ENCODE measurements around the gene ESYT3. TPM values are rescaled to one million over a fixed set of nuclear protein-coding genes. Genes with fewer than 3 reads are reported as not detected.

The ESYT3 gene
- total RNA-seq, 1 experiment from 2014 or later: 2.6 TPM

DNA sequence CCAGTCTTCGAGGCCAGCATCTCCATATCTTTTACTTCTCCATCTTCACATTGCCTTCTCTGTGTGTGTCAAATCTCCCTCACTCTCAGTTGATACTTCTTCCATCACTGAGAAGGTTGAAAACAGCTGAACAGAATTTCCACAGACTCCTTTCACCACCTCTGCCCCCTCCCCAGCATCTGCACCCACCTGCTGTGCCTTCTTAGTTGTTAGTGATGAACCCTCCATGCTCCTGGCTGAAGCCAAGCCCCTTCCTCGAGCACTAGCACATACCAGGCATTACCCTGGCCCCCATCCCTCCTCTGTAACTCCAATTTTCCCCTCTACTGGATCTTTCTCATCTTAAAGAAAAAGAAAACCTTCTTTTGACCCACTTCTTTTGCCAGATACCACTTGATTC lies 27.8 kb upstream of the ESYT3 start:
- Histone ChIP-seq H3K4me3 (ENCODE audit: low read depth in 2 of 2, low read length in 2 of 2) (no peak overlapping the region), H3K27ac (ENCODE audit: low read length) (no peak overlapping the region), H3K27me3 (ENCODE audit: control insufficient read depth, insufficient read depth, low read length) (no peaks in the 10 kb centered on the region), H3K4me1 (ENCODE audit: control insufficient read depth, insufficient read depth, low read length) (no peaks in the 10 kb centered on the region), H3K36me3 (ENCODE audit: control insufficient read depth, insufficient read depth, low read length) (no peaks in the 10 kb centered on the region), H3K9me3 (ENCODE audit: control insufficient read depth, insufficient read depth, low read depth, low read length) (no peaks in the 10 kb centered on the region)
- CTCF ChIA-PET: no interaction called here
- no TSS peak for BruUV-seq (replicated peaks)
- ATAC-seq (no peak), DNase-seq (ENCODE audit: low read depth, low spot score) (no peak)
- in situ Hi-C loops (cut with HindIII; ENCODE audit: low pct_unique_long_range_greater_than_20kb, low sequenced_read_pairs): no loop called here
- TF ChIP-seq TCF7L2 (IDR thresholded peaks at IDR 0.05; ENCODE audit: low read depth, low read length): no peak
- no peak for TF ChIP-seq POLR2AphosphoS5 (IDR thresholded peaks at IDR 0.05; ENCODE audit: low read depth, low read length)
- TF ChIP-seq, protein P1, sequence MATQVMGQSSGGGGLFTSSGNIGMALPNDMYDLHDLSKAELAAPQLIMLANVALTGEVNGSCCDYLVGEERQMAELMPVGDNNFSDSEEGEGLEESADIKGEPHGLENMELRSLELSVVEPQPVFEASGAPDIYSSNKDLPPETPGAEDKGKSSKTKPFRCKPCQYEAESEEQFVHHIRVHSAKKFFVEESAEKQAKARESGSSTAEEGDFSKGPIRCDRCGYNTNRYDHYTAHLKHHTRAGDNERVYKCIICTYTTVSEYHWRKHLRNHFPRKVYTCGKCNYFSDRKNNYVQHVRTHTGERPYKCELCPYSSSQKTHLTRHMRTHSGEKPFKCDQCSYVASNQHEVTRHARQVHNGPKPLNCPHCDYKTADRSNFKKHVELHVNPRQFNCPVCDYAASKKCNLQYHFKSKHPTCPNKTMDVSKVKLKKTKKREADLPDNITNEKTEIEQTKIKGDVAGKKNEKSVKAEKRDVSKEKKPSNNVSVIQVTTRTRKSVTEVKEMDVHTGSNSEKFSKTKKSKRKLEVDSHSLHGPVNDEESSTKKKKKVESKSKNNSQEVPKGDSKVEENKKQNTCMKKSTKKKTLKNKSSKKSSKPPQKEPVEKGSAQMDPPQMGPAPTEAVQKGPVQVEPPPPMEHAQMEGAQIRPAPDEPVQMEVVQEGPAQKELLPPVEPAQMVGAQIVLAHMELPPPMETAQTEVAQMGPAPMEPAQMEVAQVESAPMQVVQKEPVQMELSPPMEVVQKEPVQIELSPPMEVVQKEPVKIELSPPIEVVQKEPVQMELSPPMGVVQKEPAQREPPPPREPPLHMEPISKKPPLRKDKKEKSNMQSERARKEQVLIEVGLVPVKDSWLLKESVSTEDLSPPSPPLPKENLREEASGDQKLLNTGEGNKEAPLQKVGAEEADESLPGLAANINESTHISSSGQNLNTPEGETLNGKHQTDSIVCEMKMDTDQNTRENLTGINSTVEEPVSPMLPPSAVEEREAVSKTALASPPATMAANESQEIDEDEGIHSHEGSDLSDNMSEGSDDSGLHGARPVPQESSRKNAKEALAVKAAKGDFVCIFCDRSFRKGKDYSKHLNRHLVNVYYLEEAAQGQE (IDR thresholded peaks at IDR 0.05; ENCODE audit: insufficient read depth in 1 of 2, low read depth in 2 of 2, low read length in 1 of 2): no peak
- TF ChIP-seq, protein P2, sequence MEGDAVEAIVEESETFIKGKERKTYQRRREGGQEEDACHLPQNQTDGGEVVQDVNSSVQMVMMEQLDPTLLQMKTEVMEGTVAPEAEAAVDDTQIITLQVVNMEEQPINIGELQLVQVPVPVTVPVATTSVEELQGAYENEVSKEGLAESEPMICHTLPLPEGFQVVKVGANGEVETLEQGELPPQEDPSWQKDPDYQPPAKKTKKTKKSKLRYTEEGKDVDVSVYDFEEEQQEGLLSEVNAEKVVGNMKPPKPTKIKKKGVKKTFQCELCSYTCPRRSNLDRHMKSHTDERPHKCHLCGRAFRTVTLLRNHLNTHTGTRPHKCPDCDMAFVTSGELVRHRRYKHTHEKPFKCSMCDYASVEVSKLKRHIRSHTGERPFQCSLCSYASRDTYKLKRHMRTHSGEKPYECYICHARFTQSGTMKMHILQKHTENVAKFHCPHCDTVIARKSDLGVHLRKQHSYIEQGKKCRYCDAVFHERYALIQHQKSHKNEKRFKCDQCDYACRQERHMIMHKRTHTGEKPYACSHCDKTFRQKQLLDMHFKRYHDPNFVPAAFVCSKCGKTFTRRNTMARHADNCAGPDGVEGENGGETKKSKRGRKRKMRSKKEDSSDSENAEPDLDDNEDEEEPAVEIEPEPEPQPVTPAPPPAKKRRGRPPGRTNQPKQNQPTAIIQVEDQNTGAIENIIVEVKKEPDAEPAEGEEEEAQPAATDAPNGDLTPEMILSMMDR (IDR thresholded peaks at IDR 0.05): no peak
- no peak for TF ChIP-seq SIN3A (IDR thresholded peaks at IDR 0.05; ENCODE audit: borderline replicate concordance, insufficient read depth, low read depth, low read length)
- intact Hi-C loops (cut with micrococcal nuclease; ENCODE audit: unreplicated experiment): loop anchor here (10.0 kb wide), 1 partner anchor 72 kb away; no protein-coding TSS in a partner anchor
- POLR2A ChIA-PET: no interaction called here

DNA sequence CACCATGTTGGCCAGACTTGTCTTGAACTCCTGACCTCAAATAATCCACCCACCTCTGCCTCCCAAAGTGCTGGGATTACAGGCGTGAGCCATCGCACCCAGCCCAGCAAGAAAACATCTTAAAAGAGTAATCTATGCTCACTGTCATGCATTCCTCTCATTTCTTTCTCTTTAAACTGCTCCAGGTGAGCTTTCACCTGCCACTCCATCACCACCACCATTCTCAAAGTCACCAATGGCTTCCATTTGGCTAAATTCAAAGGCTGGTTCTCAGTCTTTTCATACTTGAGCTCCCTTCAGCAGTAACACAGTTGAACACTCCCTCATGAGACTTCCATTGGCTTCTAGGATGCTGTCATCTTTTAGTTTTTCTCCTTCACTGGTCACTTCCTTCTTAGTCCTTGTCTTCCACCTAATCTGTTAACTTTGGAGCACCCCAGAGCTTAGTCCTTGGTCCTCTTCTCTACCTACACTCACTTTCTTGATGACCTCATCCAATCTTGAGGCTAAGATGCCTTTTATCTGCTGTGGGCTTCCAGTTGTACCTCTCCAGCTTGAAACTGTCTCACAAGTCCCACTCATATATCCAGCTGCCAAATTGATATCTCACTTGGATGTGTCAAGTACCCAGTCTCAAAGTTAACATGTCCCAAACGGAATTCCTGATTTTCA lies 27.0 kb upstream of the ESYT3 start:
- ATAC-seq: no peak
- CTCF ChIA-PET: no interaction called here
- BruUV-seq (replicated peaks): no TSS peak

More for the DNA sequence above, 27.0 kb upstream of the ESYT3 start:
- no peak overlapping the region for H3K27ac ChIP-seq (ENCODE audit: low read length)
- TF ChIP-seq POLR2AphosphoS5 (IDR thresholded peaks at IDR 0.05; ENCODE audit: low read depth, low read length): no peak
- TF ChIP-seq, protein P1 (IDR thresholded peaks at IDR 0.05; ENCODE audit: insufficient read depth in 1 of 2, low read depth in 2 of 2, low read length in 1 of 2): no peak
- TF ChIP-seq, protein P2 (IDR thresholded peaks at IDR 0.05): no peak
- no peak for TF ChIP-seq SIN3A (IDR thresholded peaks at IDR 0.05; ENCODE audit: borderline replicate concordance, insufficient read depth, low read depth, low read length)
- no peak for TF ChIP-seq TCF7L2 (IDR thresholded peaks at IDR 0.05; ENCODE audit: low read depth, low read length)
- intact Hi-C loops (cut with micrococcal nuclease; ENCODE audit: unreplicated experiment): loop anchor here (10.0 kb wide), 1 partner anchor 73 kb away; no protein-coding TSS in a partner anchor
- no peaks in the 10 kb centered on the region for H3K36me3 ChIP-seq (ENCODE audit: control insufficient read depth, insufficient read depth, low read length)
- H3K4me3 ChIP-seq (ENCODE audit: low read depth in 2 of 2, low read length in 2 of 2): no peak overlapping the region
- H3K27me3 ChIP-seq (ENCODE audit: control insufficient read depth, insufficient read depth, low read length): no peaks in the 10 kb centered on the region
- in situ Hi-C loops (cut with HindIII; ENCODE audit: low pct_unique_long_range_greater_than_20kb, low sequenced_read_pairs): no loop called here
- no peak for DNase-seq (ENCODE audit: low read depth, low spot score)
- H3K9me3 ChIP-seq (ENCODE audit: control insufficient read depth, insufficient read depth, low read depth, low read length): no peaks in the 10 kb centered on the region
- no peaks in the 10 kb centered on the region for H3K4me1 ChIP-seq (ENCODE audit: control insufficient read depth, insufficient read depth, low read length)
- POLR2A ChIA-PET: no interaction called here

Measured in Panc1 (cell line).